GM18909 (cell line): ENCODE measurements around the gene ROR1.

Source experiments
- ATAC-seq: cut with Tn5 transposase; IDR thresholded peaks from one replicate; pipeline ENCODE4 v1.9.1; 2021; ENCODE audit warnings: mild to moderate bottlenecking; ENCODE audit not compliant: unreplicated experiment, poor library complexity

ROR1 gene

GRCh38 chr1:63950023-63950422 is 176.2 kb downstream of the ROR1 start:
- ATAC-seq, result no peak

- no peak for ATAC-seq
Measured at GRCh38 chr1:63951059-63951946, 177.5 kb downstream of the ROR1 start.

- no peak for ATAC-seq
Measured at GRCh38 chr1:63954187-63954586, 180.4 kb downstream of the ROR1 start.

GRCh38 chr1:63955370-63956145 is 181.7 kb downstream of the ROR1 start:
- no peak for ATAC-seq

GRCh38 chr1:63958556-63958955 is 184.7 kb downstream of the ROR1 start:
- no peak for ATAC-seq

GRCh38 chr1:63960326-63960725 is 186.5 kb downstream of the ROR1 start:
- no peak for ATAC-seq

GRCh38 chr1:63966016-63966415 is 192.2 kb downstream of the ROR1 start:
- ATAC-seq, result no peak

GRCh38 chr1:63967901-63968300 is 194.1 kb downstream of the ROR1 start:
- ATAC-seq, result no peak

GRCh38 chr1:63968663-63969440 is 195.0 kb downstream of the ROR1 start:
- no peak for ATAC-seq

GRCh38 chr1:63969441-63969901 is 195.7 kb downstream of the ROR1 start:
- no peak for ATAC-seq

- ATAC-seq, result no peak
Measured at GRCh38 chr1:63971557-63971956, 197.7 kb downstream of the ROR1 start.

GRCh38 chr1:63973005-63973419 is 199.2 kb downstream of the ROR1 start:
- no peak for ATAC-seq

GRCh38 chr1:63974966-63975365 is 201.1 kb downstream of the ROR1 start:
- ATAC-seq, result no peak

GRCh38 chr1:63975481-63975880 is 201.7 kb downstream of the ROR1 start:
- ATAC-seq, result no peak

- ATAC-seq, result no peak
Measured at GRCh38 chr1:63976006-63976405, 202.2 kb downstream of the ROR1 start.

- ATAC-seq, result no peak
Measured at GRCh38 chr1:63977466-63977865, 203.6 kb downstream of the ROR1 start.

GRCh38 chr1:63980740-63981407 is 207.1 kb downstream of the ROR1 start:
- ATAC-seq, result no peak

- ATAC-seq, result no peak
Measured at GRCh38 chr1:63981408-63981773, 207.6 kb downstream of the ROR1 start.

- no peak for ATAC-seq
Measured at GRCh38 chr1:63982201-63982600, 208.4 kb downstream of the ROR1 start.
